ENCODE measurements around the gene ZDHHC16. TPM values are rescaled to one million over a fixed set of nuclear protein-coding genes. Genes with fewer than 3 reads are reported as not detected.

The ZDHHC16 gene
- total and polyA plus RNA-seq, 10 of the 15 experiments (the other 5 are each of a cell fraction or from before 2014, with no cell fraction given): 16.8 to 63.1 (median 29.8) TPM

DNA sequence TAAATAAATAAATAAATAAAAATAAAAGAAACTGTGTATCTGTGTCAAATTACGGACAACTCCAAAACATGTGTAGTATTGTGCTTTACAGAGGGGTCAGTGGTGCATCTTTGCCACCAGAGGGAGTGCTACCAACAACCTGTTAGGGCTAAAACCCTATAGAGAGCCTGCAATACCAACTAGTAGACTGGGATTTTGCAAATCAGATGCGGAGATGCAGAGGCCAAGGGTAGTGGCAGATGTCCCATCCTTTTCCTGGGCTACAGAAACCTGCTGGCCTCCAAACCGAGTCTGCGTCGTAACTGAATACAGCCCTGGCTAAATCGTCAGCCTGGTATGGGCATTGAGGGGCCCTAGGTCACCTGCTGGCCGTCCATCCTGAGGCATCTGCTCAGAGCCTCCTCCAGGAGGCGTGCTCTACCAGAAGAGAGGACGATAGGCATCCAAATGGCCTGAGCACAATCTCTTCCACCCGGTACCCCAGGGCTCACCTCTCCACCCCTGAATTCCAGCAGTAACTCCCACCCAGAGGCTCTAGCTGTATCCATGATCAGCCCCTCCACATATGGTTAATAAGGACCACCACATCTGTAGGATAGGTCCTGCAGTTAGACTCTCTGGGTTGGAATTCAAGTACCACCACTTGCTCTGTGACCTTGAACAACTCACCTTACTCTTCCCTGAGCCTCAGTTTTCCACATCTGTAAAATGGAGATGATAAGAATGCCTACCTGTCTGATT, 38.6 kb upstream of the ZDHHC16 start:
- intact Hi-C loops (cut with micrococcal nuclease; ENCODE audit: unreplicated experiment) (loop anchor here (1.0 to 2.0 kb wide), 4 partner anchors 19 to 205 kb away; partner anchors contain the start of genes EXOSC1, PGAM1 and ZDHHC16), in situ Hi-C loops (cut with MboI) (no loop called here)
- ChIA-PET POLR2A (no interaction called here), CTCF (interaction anchor here (0.7 to 2.9 kb wide), 10 partner anchors 15 to 205 kb away, joined by 3 to 27 read pairs (median 6); no protein-coding TSS in a partner anchor), RAD21 (ENCODE audit: unreplicated experiment) (interaction anchor here (0.8 to 1.9 kb wide), 6 partner anchors 18 to 147 kb away, joined by 3 to 4 read pairs (median 4); no protein-coding TSS in a partner anchor), SMC1A (ENCODE audit: uncharacterized antibody, unreplicated experiment) (interaction anchor here (0.6 to 1.2 kb wide), 3 partner anchors 12 to 22 kb away, joined by 3 to 4 read pairs (median 3); no protein-coding TSS in a partner anchor)
- no TSS peak for BruUV-seq (replicated peaks)
- no peak overlapping the region for H3K9ac ChIP-seq (ENCODE audit: control insufficient read depth, insufficient read depth, low read length)
- ATAC-seq (peak; percentile 99), DNase-seq (ENCODE audit: low read depth, low spot score) (no peak), FAIRE-seq (peak; percentile 81)
- no peak overlapping the region for H3K27ac ChIP-seq (ENCODE audit: control insufficient read depth, insufficient read depth)
- no peaks in the 10 kb centered on the region for H3K4me1 ChIP-seq (ENCODE audit: control insufficient read depth, insufficient read depth, low read length)
- H3K27me3 ChIP-seq (replicated peaks in 1 of 2; ENCODE audit: control insufficient read depth in 2 of 2, insufficient read depth in 2 of 2, low read length in 1 of 2): no peaks in the 10 kb centered on the region
- peak overlapping the region; percentile 68 for H3K4me2 ChIP-seq (ENCODE audit: control insufficient read depth, insufficient read depth)
- peak overlapping the region; percentile 86 for H2AFZ ChIP-seq (ENCODE audit: control insufficient read depth, low read depth, low read length)
- no peaks in the 10 kb centered on the region for H3K79me2 ChIP-seq (ENCODE audit: control insufficient read depth, insufficient read depth, low read length)
- no peak overlapping the region for H3K4me3 ChIP-seq
- H4K20me1 ChIP-seq (ENCODE audit: control insufficient read depth, insufficient read depth): no peaks in the 10 kb centered on the region
- no peaks in the 10 kb centered on the region for H3K36me3 ChIP-seq (ENCODE audit: control insufficient read depth in 2 of 2, insufficient read depth in 2 of 2, low read length in 1 of 2)
- H3K9me3 ChIP-seq (replicated peaks; ENCODE audit: control insufficient read depth, insufficient read depth, low read length): no peaks in the 10 kb centered on the region
- 1% methylated on average over 10 of the region's 10 CpGs for WGBS (ENCODE audit: insufficient coverage, insufficient replicate concordance, low lambda C conversion rate, missing lambda C conversion rate)
- TF ChIP-seq RELA (IDR thresholded peaks at IDR 0.05; ENCODE audit: borderline replicate concordance, partially characterized antibody) (no peak), ZNF384 (IDR thresholded peaks at IDR 0.05; ENCODE audit: borderline replicate concordance, low read depth, low read length) (no peak), EED (IDR thresholded peaks at IDR 0.05; ENCODE audit: low read depth) (no peak), BHLHE40 (IDR thresholded peaks at IDR 0.05; ENCODE audit: borderline replicate concordance in 1 of 2, low read depth in 2 of 2, low read length in 1 of 2) (peak; percentile 31 to 58; a peak in 1 of 4 replicates), IKZF1 (conservative IDR thresholded peaks at IDR 0.05) (no peak; the same call in 1 of the 2 replicates), BRCA1 (IDR thresholded peaks at IDR 0.05; ENCODE audit: low read depth, low read length) (no peak), PAX8 (IDR thresholded peaks at IDR 0.05) (no peak), FOXM1 (IDR thresholded peaks at IDR 0.05; ENCODE audit: low read depth, low read length) (no peak), CBX5 (IDR thresholded peaks at IDR 0.05; ENCODE audit: low read depth) (no peak), SREBF1 (IDR thresholded peaks at IDR 0.05; ENCODE audit: low read length) (no peak), ETV6 (conservative IDR thresholded peaks at IDR 0.05 in 1 of 2, IDR thresholded peaks at IDR 0.05 in 1 of 2; ENCODE audit: borderline replicate concordance in 1 of 2, low read depth in 1 of 2) (no peak), SREBF2 (IDR thresholded peaks at IDR 0.05; ENCODE audit: low read length) (no peak), ZNF207 (IDR thresholded peaks at IDR 0.05; ENCODE audit: borderline replicate concordance) (no peak), NR2C2 (IDR thresholded peaks at IDR 0.05; ENCODE audit: borderline replicate concordance, control insufficient read depth, insufficient read length, low read depth) (no peak)
- TF ChIP-seq, protein P1, sequence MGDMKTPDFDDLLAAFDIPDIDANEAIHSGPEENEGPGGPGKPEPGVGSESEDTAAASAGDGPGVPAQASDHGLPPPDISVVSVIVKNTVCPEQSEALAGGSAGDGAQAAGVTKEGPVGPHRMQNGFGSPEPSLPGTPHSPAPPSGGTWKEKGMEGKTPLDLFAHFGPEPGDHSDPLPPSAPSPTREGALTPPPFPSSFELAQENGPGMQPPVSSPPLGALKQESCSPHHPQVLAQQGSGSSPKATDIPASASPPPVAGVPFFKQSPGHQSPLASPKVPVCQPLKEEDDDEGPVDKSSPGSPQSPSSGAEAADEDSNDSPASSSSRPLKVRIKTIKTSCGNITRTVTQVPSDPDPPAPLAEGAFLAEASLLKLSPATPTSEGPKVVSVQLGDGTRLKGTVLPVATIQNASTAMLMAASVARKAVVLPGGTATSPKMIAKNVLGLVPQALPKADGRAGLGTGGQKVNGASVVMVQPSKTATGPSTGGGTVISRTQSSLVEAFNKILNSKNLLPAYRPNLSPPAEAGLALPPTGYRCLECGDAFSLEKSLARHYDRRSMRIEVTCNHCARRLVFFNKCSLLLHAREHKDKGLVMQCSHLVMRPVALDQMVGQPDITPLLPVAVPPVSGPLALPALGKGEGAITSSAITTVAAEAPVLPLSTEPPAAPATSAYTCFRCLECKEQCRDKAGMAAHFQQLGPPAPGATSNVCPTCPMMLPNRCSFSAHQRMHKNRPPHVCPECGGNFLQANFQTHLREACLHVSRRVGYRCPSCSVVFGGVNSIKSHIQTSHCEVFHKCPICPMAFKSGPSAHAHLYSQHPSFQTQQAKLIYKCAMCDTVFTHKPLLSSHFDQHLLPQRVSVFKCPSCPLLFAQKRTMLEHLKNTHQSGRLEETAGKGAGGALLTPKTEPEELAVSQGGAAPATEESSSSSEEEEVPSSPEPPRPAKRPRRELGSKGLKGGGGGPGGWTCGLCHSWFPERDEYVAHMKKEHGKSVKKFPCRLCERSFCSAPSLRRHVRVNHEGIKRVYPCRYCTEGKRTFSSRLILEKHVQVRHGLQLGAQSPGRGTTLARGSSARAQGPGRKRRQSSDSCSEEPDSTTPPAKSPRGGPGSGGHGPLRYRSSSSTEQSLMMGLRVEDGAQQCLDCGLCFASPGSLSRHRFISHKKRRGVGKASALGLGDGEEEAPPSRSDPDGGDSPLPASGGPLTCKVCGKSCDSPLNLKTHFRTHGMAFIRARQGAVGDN (IDR thresholded peaks at IDR 0.05): no peak
- TF ChIP-seq, protein P2, sequence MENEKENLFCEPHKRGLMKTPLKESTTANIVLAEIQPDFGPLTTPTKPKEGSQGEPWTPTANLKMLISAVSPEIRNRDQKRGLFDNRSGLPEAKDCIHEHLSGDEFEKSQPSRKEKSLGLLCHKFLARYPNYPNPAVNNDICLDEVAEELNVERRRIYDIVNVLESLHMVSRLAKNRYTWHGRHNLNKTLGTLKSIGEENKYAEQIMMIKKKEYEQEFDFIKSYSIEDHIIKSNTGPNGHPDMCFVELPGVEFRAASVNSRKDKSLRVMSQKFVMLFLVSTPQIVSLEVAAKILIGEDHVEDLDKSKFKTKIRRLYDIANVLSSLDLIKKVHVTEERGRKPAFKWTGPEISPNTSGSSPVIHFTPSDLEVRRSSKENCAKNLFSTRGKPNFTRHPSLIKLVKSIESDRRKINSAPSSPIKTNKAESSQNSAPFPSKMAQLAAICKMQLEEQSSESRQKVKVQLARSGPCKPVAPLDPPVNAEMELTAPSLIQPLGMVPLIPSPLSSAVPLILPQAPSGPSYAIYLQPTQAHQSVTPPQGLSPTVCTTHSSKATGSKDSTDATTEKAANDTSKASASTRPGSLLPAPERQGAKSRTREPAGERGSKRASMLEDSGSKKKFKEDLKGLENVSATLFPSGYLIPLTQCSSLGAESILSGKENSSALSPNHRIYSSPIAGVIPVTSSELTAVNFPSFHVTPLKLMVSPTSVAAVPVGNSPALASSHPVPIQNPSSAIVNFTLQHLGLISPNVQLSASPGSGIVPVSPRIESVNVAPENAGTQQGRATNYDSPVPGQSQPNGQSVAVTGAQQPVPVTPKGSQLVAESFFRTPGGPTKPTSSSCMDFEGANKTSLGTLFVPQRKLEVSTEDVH (IDR thresholded peaks at IDR 0.05; ENCODE audit: low read depth, partially characterized antibody): no peak

Data from GM12878 (cell line).